Spleen (tissue), 7 donors: ENCODE results near the gene ARHGEF12.

Experiments used
- POLR2A ChIP-seq, 3 donors: fragments of 450-650 bp; IDR thresholded peaks; one replicate each; pipeline ENCODE4 v1.5.1; 2017; ENCODE audit warnings: antibody characterized with exemption in 3 of 3, mild to moderate bottlenecking in 1 of 3
- POLR2AphosphoS5 ChIP-seq, 3 donors: sonication (generic); formaldehyde crosslinking; IDR thresholded peaks; one replicate each; pipeline ENCODE4 v1.5.1; 2017; ENCODE audit warnings: antibody characterized with exemption in 3 of 3
- TF ChIP-seq, protein P1 (sequence below), 11 experiments: fragments of 200-600 bp in 7 of 11; fragments of 450-650 bp in 4 of 11; sonication (generic) in 4 of 11; IDR thresholded peaks in 8 of 11; conservative IDR thresholded peaks in 3 of 11; 1 replicate in 7 of 11; 2 replicates in 4 of 11; pipeline versions ENCODE4 v1.4.0 to v1.8.0; 2016 to 2021; ENCODE audit warnings: antibody characterized with exemption in 11 of 11, inconsistent platforms in 4 of 11, mild to moderate bottlenecking in 1 of 11
- donor health status: DM: no; HTN: no; CAD: no; lungs with moderate emphysema.
- donor health status: DM: no; HTN: no; CAD: no.
- donor health status: DM: no; HTN: no; CAD: no.

GRCh38 chr11:120520091-120520822, 184.0 kb downstream of the ARHGEF12 start:
- TF ChIP-seq, protein P1, sequence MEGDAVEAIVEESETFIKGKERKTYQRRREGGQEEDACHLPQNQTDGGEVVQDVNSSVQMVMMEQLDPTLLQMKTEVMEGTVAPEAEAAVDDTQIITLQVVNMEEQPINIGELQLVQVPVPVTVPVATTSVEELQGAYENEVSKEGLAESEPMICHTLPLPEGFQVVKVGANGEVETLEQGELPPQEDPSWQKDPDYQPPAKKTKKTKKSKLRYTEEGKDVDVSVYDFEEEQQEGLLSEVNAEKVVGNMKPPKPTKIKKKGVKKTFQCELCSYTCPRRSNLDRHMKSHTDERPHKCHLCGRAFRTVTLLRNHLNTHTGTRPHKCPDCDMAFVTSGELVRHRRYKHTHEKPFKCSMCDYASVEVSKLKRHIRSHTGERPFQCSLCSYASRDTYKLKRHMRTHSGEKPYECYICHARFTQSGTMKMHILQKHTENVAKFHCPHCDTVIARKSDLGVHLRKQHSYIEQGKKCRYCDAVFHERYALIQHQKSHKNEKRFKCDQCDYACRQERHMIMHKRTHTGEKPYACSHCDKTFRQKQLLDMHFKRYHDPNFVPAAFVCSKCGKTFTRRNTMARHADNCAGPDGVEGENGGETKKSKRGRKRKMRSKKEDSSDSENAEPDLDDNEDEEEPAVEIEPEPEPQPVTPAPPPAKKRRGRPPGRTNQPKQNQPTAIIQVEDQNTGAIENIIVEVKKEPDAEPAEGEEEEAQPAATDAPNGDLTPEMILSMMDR (IDR thresholded peaks at IDR 0.05 in 8 of 11, conservative IDR thresholded peaks at IDR 0.05 in 3 of 11), result no peak
- no peak for TF ChIP-seq POLR2A (IDR thresholded peaks at IDR 0.05)
- no peak for TF ChIP-seq POLR2AphosphoS5 (IDR thresholded peaks at IDR 0.05)
